Caco-2 (cell line): Measurements from ENCODE around the gene STAT4. TPM values are rescaled to one million over a fixed set of nuclear protein-coding genes. Genes with fewer than 3 reads are reported as not detected.

Source experiments
- BruUV-seq: library from RNA; stranded (reverse); fragments of 400-500 nt; replicated peaks from 2 replicates; lab custom pipeline; 2021; lab: Mats Ljungman, UMichigan
- CTCF ChIA-PET: fragments of 300-600 bp; sonication (Branson Sonifier 250); formaldehyde crosslinking; loops from one replicate; lab custom pipeline; 2022; ENCODE audit warnings: antibody characterized with exemption; lab: Charles Lee
- POLR2A ChIA-PET: fragments of 300-600 bp; sonication (Branson Sonifier 250); formaldehyde crosslinking; loops from one replicate; lab custom pipeline; 2022; ENCODE audit warnings: antibody characterized with exemption; lab: Charles Lee
- DNase-seq, 2 experiments: peaks; one replicate each; pipeline versions ENCODE4 v3.0.0 to v3.0.0-alpha.2; 2020 to 2022
- H3K27me3 ChIP-seq: replicated peaks from 2 replicates; pipeline ENCODE4 v1.6.0; 2011; ENCODE audit warnings: low read length; ENCODE audit not compliant: control insufficient read depth, insufficient read depth
- H3K36me3 ChIP-seq: 2 replicates; pipeline ENCODE4 v1.5.1; 2011; ENCODE audit warnings: low read length; ENCODE audit not compliant: control insufficient read depth, insufficient read depth
- H3K4me1 ChIP-seq: fragments of 250-450 bp; sonication (Bioruptor Pico); 2 replicates; pipeline ENCODE4 v1.5.1; 2020; ENCODE audit warnings: mild to moderate bottlenecking
- H3K4me3 ChIP-seq: 2 replicates; pipeline ENCODE4 v1.5.1; 2011; ENCODE audit warnings: low read depth, mild to moderate bottlenecking, control low read depth, low read length
- H3K9me3 ChIP-seq: fragments of 250-450 bp; sonication (Bioruptor Pico); 2 replicates; pipeline ENCODE4 v1.5.1; 2020; ENCODE audit warnings: mild to moderate bottlenecking, moderate library complexity
- H3K27ac Mint-ChIP-seq: one replicate; pipeline ENCODE4 v1.8.0; 2022; ENCODE audit warnings: mixed read lengths; ENCODE audit not compliant: unreplicated experiment
- H3K27me3 Mint-ChIP-seq: one replicate; pipeline ENCODE4 v1.8.0; 2022; ENCODE audit warnings: mixed read lengths; ENCODE audit not compliant: insufficient read depth, unreplicated experiment
- H3K36me3 Mint-ChIP-seq: one replicate; pipeline ENCODE4 v1.8.0; 2022; ENCODE audit warnings: mild to moderate bottlenecking, mixed read lengths; ENCODE audit not compliant: insufficient read depth, unreplicated experiment
- H3K4me1 Mint-ChIP-seq: one replicate; pipeline ENCODE4 v1.8.0; 2022; ENCODE audit warnings: low read depth, mixed read lengths; ENCODE audit not compliant: unreplicated experiment
- H3K4me3 Mint-ChIP-seq: one replicate; pipeline ENCODE4 v1.8.0; 2022; ENCODE audit warnings: mild to moderate bottlenecking, moderate library complexity, mixed read lengths; ENCODE audit not compliant: unreplicated experiment
- H3K9me3 Mint-ChIP-seq: one replicate; pipeline ENCODE4 v1.8.0; 2022; ENCODE audit warnings: mixed read lengths; ENCODE audit not compliant: unreplicated experiment
- intact Hi-C: fragments of 100-400 bp; cut with micrococcal nuclease; formaldehyde crosslinking; loops from one replicate; pipeline ENCODE4 v1.10.0; 2022; ENCODE audit not compliant: unreplicated experiment
- total RNA-seq: library from RNA; stranded (reverse); gene quantifications from 2 replicates; pipeline ENCODE4 v1.2.3, GENCODE V29; 2022
- TF ChIP-seq, protein P1 (sequence below), 2 experiments: fragments of 200-600 bp in 1 of 2; IDR thresholded peaks; 1 replicate in 1 of 2; 2 replicates in 1 of 2; pipeline versions ENCODE4 v1.5.1 to v1.8.0; 2011 to 2022; ENCODE audit warnings: antibody characterized with exemption in 1 of 2, control low read depth in 1 of 2, inconsistent platforms in 1 of 2, low read depth in 1 of 2, low read length in 1 of 2, mild to moderate bottlenecking in 1 of 2, moderate library complexity in 1 of 2; ENCODE audit not compliant: insufficient read depth in 1 of 2, severe bottlenecking in 1 of 2, unreplicated experiment in 1 of 2

STAT4 gene
- total RNA-seq, 1 experiment from 2014 or later = 0.48 TPM

DNA sequence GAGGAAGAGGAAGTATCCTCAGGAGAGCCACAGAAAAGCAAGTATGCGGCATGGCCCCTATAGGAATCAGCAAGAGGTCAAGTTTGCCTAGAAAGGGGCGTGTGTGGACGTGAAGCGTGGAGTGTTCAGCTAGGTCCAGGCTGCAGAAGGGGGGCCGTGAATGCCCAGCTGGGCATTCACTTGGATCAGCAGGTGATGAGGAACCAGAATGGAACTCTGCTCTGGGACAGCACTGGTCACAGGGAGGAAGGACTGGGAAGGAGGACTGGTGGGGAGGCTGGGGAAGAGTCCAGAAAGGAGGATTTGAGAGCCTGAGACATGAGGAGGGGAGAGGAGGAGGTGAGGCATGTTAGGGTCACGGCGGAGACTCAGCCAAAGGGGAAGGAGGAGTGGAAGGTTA, 156.6 kb downstream of the STAT4 start:
- peaks cover 13% of the 10 kb centered on the region for H3K36me3 ChIP-seq
- Mint-ChIP-seq H3K36me3 (peaks cover 92% of the 10 kb centered on the region), H3K27me3 (no peaks in the 10 kb centered on the region), H3K9me3 (no peaks in the 10 kb centered on the region), H3K4me1 (peaks cover 11% of the 10 kb centered on the region), H3K4me3 (no peak overlapping the region), H3K27ac (no peak overlapping the region)
- ChIA-PET POLR2A (no interaction called here), CTCF (no interaction called here)
- no peaks in the 10 kb centered on the region for H3K9me3 ChIP-seq
- intact Hi-C loops = no loop called here
- no peak overlapping the region for H3K4me3 ChIP-seq
- H3K27me3 ChIP-seq = no peaks in the 10 kb centered on the region
- no TSS peak for BruUV-seq
- peaks cover under 1% of the 10 kb centered on the region for H3K4me1 ChIP-seq
- TF ChIP-seq, protein P1, sequence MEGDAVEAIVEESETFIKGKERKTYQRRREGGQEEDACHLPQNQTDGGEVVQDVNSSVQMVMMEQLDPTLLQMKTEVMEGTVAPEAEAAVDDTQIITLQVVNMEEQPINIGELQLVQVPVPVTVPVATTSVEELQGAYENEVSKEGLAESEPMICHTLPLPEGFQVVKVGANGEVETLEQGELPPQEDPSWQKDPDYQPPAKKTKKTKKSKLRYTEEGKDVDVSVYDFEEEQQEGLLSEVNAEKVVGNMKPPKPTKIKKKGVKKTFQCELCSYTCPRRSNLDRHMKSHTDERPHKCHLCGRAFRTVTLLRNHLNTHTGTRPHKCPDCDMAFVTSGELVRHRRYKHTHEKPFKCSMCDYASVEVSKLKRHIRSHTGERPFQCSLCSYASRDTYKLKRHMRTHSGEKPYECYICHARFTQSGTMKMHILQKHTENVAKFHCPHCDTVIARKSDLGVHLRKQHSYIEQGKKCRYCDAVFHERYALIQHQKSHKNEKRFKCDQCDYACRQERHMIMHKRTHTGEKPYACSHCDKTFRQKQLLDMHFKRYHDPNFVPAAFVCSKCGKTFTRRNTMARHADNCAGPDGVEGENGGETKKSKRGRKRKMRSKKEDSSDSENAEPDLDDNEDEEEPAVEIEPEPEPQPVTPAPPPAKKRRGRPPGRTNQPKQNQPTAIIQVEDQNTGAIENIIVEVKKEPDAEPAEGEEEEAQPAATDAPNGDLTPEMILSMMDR (IDR thresholded peaks at IDR 0.05; ENCODE audit: insufficient read depth in 1 of 2, low read depth in 1 of 2, low read length in 1 of 2, severe bottlenecking in 1 of 2, unreplicated experiment in 1 of 2) = no peak
- DNase-seq = no peak

DNA sequence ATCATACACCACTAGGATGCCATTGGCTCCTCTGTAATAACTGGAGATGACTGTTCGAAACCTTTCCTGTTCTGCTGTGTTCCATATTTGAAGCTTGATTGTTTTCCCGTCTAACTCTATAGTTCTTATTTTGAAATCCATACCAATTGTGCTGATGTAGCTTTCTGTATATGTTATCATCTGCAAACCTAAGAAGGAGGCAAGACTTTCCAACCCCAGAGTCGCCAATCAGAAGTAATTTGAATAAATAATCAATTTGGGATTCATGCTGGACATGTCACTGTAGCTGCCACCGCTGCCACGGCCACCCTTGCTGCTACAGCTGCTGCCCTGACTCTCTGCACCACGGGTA, 157.5 kb downstream of the STAT4 start:
- BruUV-seq = no TSS peak
- H3K9me3 ChIP-seq = no peaks in the 10 kb centered on the region
- peaks cover 13% of the 10 kb centered on the region for H3K36me3 ChIP-seq
- H3K4me1 ChIP-seq = no peaks in the 10 kb centered on the region; the same call in 1 of the 2 replicates
- Mint-ChIP-seq H3K4me1 (peaks cover 11% of the 10 kb centered on the region), H3K4me3 (no peak overlapping the region), H3K36me3 (peaks cover 93% of the 10 kb centered on the region), H3K27me3 (no peaks in the 10 kb centered on the region), H3K27ac (no peak overlapping the region), H3K9me3 (no peaks in the 10 kb centered on the region)
- CTCF ChIA-PET = no interaction called here
- intact Hi-C loops = no loop called here
- H3K27me3 ChIP-seq = no peaks in the 10 kb centered on the region
- POLR2A ChIA-PET = no interaction called here
- DNase-seq = no peak
- TF ChIP-seq, protein P1 (IDR thresholded peaks at IDR 0.05; ENCODE audit: insufficient read depth in 1 of 2, low read depth in 1 of 2, low read length in 1 of 2, severe bottlenecking in 1 of 2, unreplicated experiment in 1 of 2) = no peak
- no peak overlapping the region for H3K4me3 ChIP-seq

DNA sequence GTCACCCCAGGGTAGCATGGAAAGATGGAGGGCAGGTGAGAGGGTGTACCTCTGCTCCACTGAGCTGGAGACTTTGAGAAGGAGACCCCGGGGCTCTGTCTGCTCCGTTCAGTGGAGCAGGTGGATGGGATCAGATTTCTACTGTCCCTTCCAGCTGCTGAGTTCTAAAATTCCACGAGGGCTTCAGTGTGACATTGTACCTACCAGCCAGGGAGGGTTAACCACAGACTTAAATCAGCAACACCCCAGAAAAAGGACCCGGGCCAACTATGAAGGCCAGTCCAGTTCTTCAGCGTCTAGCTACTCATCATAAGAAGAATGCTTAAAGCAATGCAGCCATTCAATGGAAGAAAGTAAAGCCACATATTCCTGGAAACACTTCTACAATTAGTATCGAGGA, 160.7 kb downstream of the STAT4 start:
- no peak overlapping the region for H3K4me3 Mint-ChIP-seq
- peaks cover 9% of the 10 kb centered on the region for H3K36me3 ChIP-seq
- no peak overlapping the region for H3K4me3 ChIP-seq
- DNase-seq = no peak
- peaks cover 6% of the 10 kb centered on the region for H3K4me1 Mint-ChIP-seq
- BruUV-seq = no TSS peak
- no peaks in the 10 kb centered on the region; the same call in 1 of the 2 replicates for H3K4me1 ChIP-seq
- intact Hi-C loops = no loop called here
- no peaks in the 10 kb centered on the region for H3K27me3 Mint-ChIP-seq
- no peaks in the 10 kb centered on the region for H3K27me3 ChIP-seq
- ChIA-PET POLR2A (no interaction called here), CTCF (no interaction called here)
- H3K9me3 Mint-ChIP-seq = no peaks in the 10 kb centered on the region
- H3K27ac Mint-ChIP-seq = no peak overlapping the region
- no peaks in the 10 kb centered on the region for H3K9me3 ChIP-seq
- H3K36me3 Mint-ChIP-seq = peaks cover 92% of the 10 kb centered on the region
- TF ChIP-seq, protein P1 (IDR thresholded peaks at IDR 0.05; ENCODE audit: insufficient read depth in 1 of 2, low read depth in 1 of 2, low read length in 1 of 2, severe bottlenecking in 1 of 2, unreplicated experiment in 1 of 2) = no peak
